BLaER1 (cell line): ENCODE data around the gene STAP2.
"Not testable (repeated sequence)": the region's sequence is repeated elsewhere in the genome, so short reads cannot be mapped to it uniquely, and the experiment has no call there.

Experiments
- H3K27ac ChIP-seq: shearing (Covaris generic); formaldehyde crosslinking; 2 replicates; pipeline ENCODE4 v1.8.1; 2022
- H3K27me3 ChIP-seq: shearing (Covaris generic); formaldehyde crosslinking; 2 replicates; pipeline ENCODE4 v1.8.1; 2022
- H3K36me3 ChIP-seq: shearing (Covaris generic); formaldehyde crosslinking; 2 replicates; pipeline ENCODE4 v1.8.1; 2022
- H3K4me1 ChIP-seq: shearing (Covaris generic); formaldehyde crosslinking; 2 replicates; pipeline ENCODE4 v1.8.1; 2022
- H3K4me2 ChIP-seq: shearing (Covaris generic); formaldehyde crosslinking; 2 replicates; pipeline ENCODE4 v1.8.1; 2022
- H3K4me3 ChIP-seq: shearing (Covaris generic); formaldehyde crosslinking; 2 replicates; pipeline ENCODE4 v1.8.1; 2022
- H3K9ac ChIP-seq: shearing (Covaris generic); formaldehyde crosslinking; 2 replicates; pipeline ENCODE4 v1.8.1; 2022
- H3K9me3 ChIP-seq: shearing (Covaris generic); formaldehyde crosslinking; 2 replicates; pipeline ENCODE4 v1.8.1; 2022
- H4K20me1 ChIP-seq: shearing (Covaris generic); formaldehyde crosslinking; 2 replicates; pipeline ENCODE4 v1.8.1; 2022
- Cebpa-rat ChIP-seq: shearing (Covaris generic); IDR thresholded peaks from 2 replicates; pipeline ENCODE4 v1.8.1; 2022

The STAP2 gene

GRCh38 chr19:4359627-4360000 is 21.0 kb upstream of the STAP2 start:
- Histone ChIP-seq H3K4me2 (no peak overlapping the region), H3K27me3 (no peaks in the 10 kb centered on the region), H3K4me1 (no peaks in the 10 kb centered on the region), H3K4me3 (no peak overlapping the region), H3K36me3 (peaks cover 98% of the 10 kb centered on the region), H3K9ac (no peak overlapping the region), H3K9me3 (no peaks in the 10 kb centered on the region), H4K20me1 (peaks cover 28% of the 10 kb centered on the region), H3K27ac (no peak overlapping the region)
- no peak for TF ChIP-seq Cebpa-rat

GRCh38 chr19:4358709-4359626 is 20.3 kb upstream of the STAP2 start:
- H3K4me3 ChIP-seq, result no peak overlapping the region
- no peak overlapping the region for H3K27ac ChIP-seq
- no peak for TF ChIP-seq Cebpa-rat
- no peak overlapping the region for H3K9ac ChIP-seq
- H4K20me1 ChIP-seq, result peaks cover 27% of the 10 kb centered on the region
- H3K4me1 ChIP-seq, result no peaks in the 10 kb centered on the region
- H3K27me3 ChIP-seq, result no peaks in the 10 kb centered on the region
- no peaks in the 10 kb centered on the region for H3K9me3 ChIP-seq
- H3K4me2 ChIP-seq, result no peak overlapping the region
- peaks cover 100% of the 10 kb centered on the region for H3K36me3 ChIP-seq

- no peak overlapping the region for H3K4me3 ChIP-seq
- peaks cover 100% of the 10 kb centered on the region for H3K36me3 ChIP-seq
- no peaks in the 10 kb centered on the region for H3K9me3 ChIP-seq
- peaks cover 23% of the 10 kb centered on the region for H4K20me1 ChIP-seq
- no peak overlapping the region for H3K9ac ChIP-seq
- no peaks in the 10 kb centered on the region for H3K27me3 ChIP-seq
- no peak overlapping the region for H3K4me2 ChIP-seq
- H3K27ac ChIP-seq, result no peak overlapping the region
- no peak for TF ChIP-seq Cebpa-rat
- H3K4me1 ChIP-seq, result no peaks in the 10 kb centered on the region
These were observed 19.3 kb upstream of the STAP2 start for GRCh38 chr19:4357921-4358326.

- Histone ChIP-seq H4K20me1 (peaks cover 23% of the 10 kb centered on the region), H3K27ac (no peak overlapping the region), H3K4me2 (no peak overlapping the region), H3K27me3 (no peaks in the 10 kb centered on the region), H3K4me3 (no peak overlapping the region), H3K9me3 (no peaks in the 10 kb centered on the region), H3K36me3 (peaks cover 95% of the 10 kb centered on the region), H3K9ac (no peak overlapping the region), H3K4me1 (no peaks in the 10 kb centered on the region)
- no peak for TF ChIP-seq Cebpa-rat
These were observed 18.6 kb upstream of the STAP2 start for GRCh38 chr19:4357095-4357797.

- Histone ChIP-seq H3K4me2 (no peak overlapping the region), H3K27me3 (no peaks in the 10 kb centered on the region), H3K9ac (no peak overlapping the region), H3K36me3 (peaks cover 85% of the 10 kb centered on the region), H3K4me1 (no peaks in the 10 kb centered on the region), H3K27ac (no peak overlapping the region), H3K9me3 (no peaks in the 10 kb centered on the region), H3K4me3 (no peak overlapping the region), H4K20me1 (peaks cover 14% of the 10 kb centered on the region)
- TF ChIP-seq Cebpa-rat, result no peak
These were observed 16.3 kb upstream of the STAP2 start for GRCh38 chr19:4354897-4355296.

- Histone ChIP-seq H3K4me2 (no peak overlapping the region), H3K9me3 (no peaks in the 10 kb centered on the region), H3K36me3 (peaks cover 85% of the 10 kb centered on the region), H3K4me1 (no peaks in the 10 kb centered on the region), H4K20me1 (peaks cover 7% of the 10 kb centered on the region; the same call in 1 of the 2 replicates), H3K27me3 (no peaks in the 10 kb centered on the region), H3K27ac (no peak overlapping the region), H3K4me3 (no peak overlapping the region), H3K9ac (no peak overlapping the region)
- no peak for TF ChIP-seq Cebpa-rat
These were observed 15.7 kb upstream of the STAP2 start for GRCh38 chr19:4354282-4354681.

- no peak for TF ChIP-seq Cebpa-rat
- Histone ChIP-seq H3K9me3 (no peaks in the 10 kb centered on the region), H3K4me2 (no peak overlapping the region), H3K4me3 (no peak overlapping the region), H3K4me1 (no peaks in the 10 kb centered on the region), H3K9ac (no peak overlapping the region), H3K27me3 (no peaks in the 10 kb centered on the region), H4K20me1 (no peaks in the 10 kb centered on the region; the same call in 1 of the 2 replicates), H3K27ac (no peak overlapping the region), H3K36me3 (peaks cover 85% of the 10 kb centered on the region)
These were observed 14.1 kb upstream of the STAP2 start for GRCh38 chr19:4352701-4353121.

- Histone ChIP-seq H3K27me3 (no peaks in the 10 kb centered on the region), H3K36me3 (peaks cover 84% of the 10 kb centered on the region), H3K4me1 (no peaks in the 10 kb centered on the region), H3K9me3 (no peaks in the 10 kb centered on the region), H3K27ac (no peak overlapping the region), H3K4me2 (no peak overlapping the region), H3K9ac (no peak overlapping the region), H4K20me1 (no peaks in the 10 kb centered on the region; the same call in 1 of the 2 replicates), H3K4me3 (no peak overlapping the region)
- TF ChIP-seq Cebpa-rat, result no peak
These were observed 12.1 kb upstream of the STAP2 start for GRCh38 chr19:4350726-4351125.

- H3K27ac ChIP-seq, result no peak overlapping the region
- no peaks in the 10 kb centered on the region for H3K27me3 ChIP-seq
- H3K9ac ChIP-seq, result no peak overlapping the region
- no peaks in the 10 kb centered on the region for H3K4me1 ChIP-seq
- no peak for TF ChIP-seq Cebpa-rat
- H3K4me2 ChIP-seq, result no peak overlapping the region
- no peaks in the 10 kb centered on the region; the same call in 1 of the 2 replicates for H4K20me1 ChIP-seq
- no peak overlapping the region for H3K4me3 ChIP-seq
- H3K36me3 ChIP-seq, result peaks cover 82% of the 10 kb centered on the region
- no peaks in the 10 kb centered on the region for H3K9me3 ChIP-seq
These were observed 11.5 kb upstream of the STAP2 start for GRCh38 chr19:4350111-4350510.

- not testable (repeated sequence) for H3K27me3 ChIP-seq, H3K27ac ChIP-seq, H3K4me3 ChIP-seq, H3K9ac ChIP-seq, H3K4me1 ChIP-seq, H3K4me2 ChIP-seq, H3K9me3 ChIP-seq, H4K20me1 ChIP-seq
- peaks cover 74% of the 10 kb centered on the region for H3K36me3 ChIP-seq
These were observed 10.6 kb upstream of the STAP2 start for GRCh38 chr19:4349225-4349624.
